ENCODE measurements around the gene WDFY3. TPM values are rescaled to one million over a fixed set of nuclear protein-coding genes. Genes with fewer than 3 reads are reported as not detected.

Gene WDFY3
- total and polyA plus RNA-seq, 2 of the 4 experiments (the other 2 are of a cell fraction), result 12.5 to 58.1 TPM

DNA sequence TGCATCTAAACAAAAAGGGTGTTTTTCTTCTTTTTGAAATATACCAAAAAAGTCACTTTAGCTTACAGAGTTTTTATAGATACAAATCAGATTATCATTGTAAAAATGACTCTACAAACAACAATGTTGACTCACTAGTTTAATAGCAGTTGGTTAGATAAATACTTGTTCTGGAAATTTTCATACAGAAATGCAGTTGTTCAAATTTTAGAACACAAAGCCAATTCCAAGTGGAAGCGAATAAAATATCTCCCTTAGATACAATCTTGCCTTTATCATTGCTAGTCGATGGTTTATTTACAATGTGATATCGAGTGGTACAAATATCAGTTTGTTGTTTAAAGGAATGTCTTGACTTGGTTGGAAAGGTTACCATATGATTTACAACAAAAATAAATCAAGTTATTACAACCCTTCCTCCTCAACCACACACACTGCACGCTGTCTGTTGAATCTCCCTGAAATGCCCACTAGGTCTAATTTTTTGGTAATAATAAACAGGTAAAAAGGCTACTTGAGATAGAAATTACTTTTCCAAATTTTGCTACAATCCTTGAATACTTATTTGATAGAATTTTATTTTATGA lies 268.8 kb downstream of the WDFY3 start:
- POLR2A ChIA-PET (ENCODE audit: unreplicated experiment), result no interaction called here
- CTCF ChIA-PET, result no interaction called here
- WGBS, 2 experiments (ENCODE audit: extremely low coverage in 2 of 2, insufficient read length in 1 of 2), result no CpG with 5 or more reads among the region's 4 CpGs

More for the DNA sequence above, 268.8 kb downstream of the WDFY3 start:
- Histone ChIP-seq H2AK9ac (replicated peaks; ENCODE audit: low read depth, low read length, poor library complexity) (no peak overlapping the region), H4K91ac (ENCODE audit: insufficient read depth, low read depth, low read length) (no peak overlapping the region), H3K9me1 (ENCODE audit: insufficient read depth, low read length) (peaks cover 7% of the 10 kb centered on the region), H3K18ac (ENCODE audit: low read depth, low read length) (no peak overlapping the region), H2AK5ac (ENCODE audit: low read depth, low read length) (no peak overlapping the region), H3K4me2 (ENCODE audit: low read depth, low read length) (no peak overlapping the region), H4K20me1 (ENCODE audit: insufficient read depth, low read length) (no peaks in the 10 kb centered on the region), H3K4me1 (ENCODE audit: control insufficient read depth, insufficient read depth, low read length) (peaks cover 2% of the 10 kb centered on the region; the same call in 1 of the 2 replicates), H3K56ac (ENCODE audit: extremely low read depth, insufficient read depth, low read length) (no peak overlapping the region), H3K79me1 (ENCODE audit: low read depth in 1 of 2, low read length in 2 of 2) (peaks cover 0 to 4% of the 10 kb centered on the region in 2 experiments; a peak in 1 of 4 replicates), H3K4ac (ENCODE audit: low read depth, low read length) (no peak overlapping the region), H3K4me3 (ENCODE audit: insufficient read depth, low read depth, low read length) (no peak overlapping the region), H2BK15ac (ENCODE audit: low read depth, low read length) (no peak overlapping the region), H2BK120ac (ENCODE audit: low read depth, low read length) (no peak overlapping the region), H3K23ac (ENCODE audit: low read depth, low read length) (no peak overlapping the region), H3K14ac (replicated peaks; ENCODE audit: low read depth, low read length) (no peak overlapping the region), H3K27ac (ENCODE audit: insufficient read depth, low read length) (no peak overlapping the region), H4K5ac (ENCODE audit: low read depth, low read length) (no peak overlapping the region), H3K9ac (ENCODE audit: low read depth, low read length) (no peak overlapping the region), H3K36me3 (ENCODE audit: control insufficient read depth, insufficient read depth, low read length) (peaks cover 32% of the 10 kb centered on the region), H2AFZ (replicated peaks; ENCODE audit: low read length, poor library complexity) (no peak overlapping the region), H3K27me3 (ENCODE audit: control insufficient read depth, insufficient read depth, low read length) (no peaks in the 10 kb centered on the region), H2BK5ac (ENCODE audit: low read depth, low read length, poor library complexity, severe bottlenecking) (no peak overlapping the region), H3K9me3 (ENCODE audit: control insufficient read depth, insufficient read depth, low read length) (no peaks in the 10 kb centered on the region), H2BK20ac (ENCODE audit: low read depth, low read length) (no peak overlapping the region), H4K8ac (ENCODE audit: low read depth in 2 of 2, low read length in 2 of 2) (no peak overlapping the region; a peak in 1 of 4 replicates)
- in situ Hi-C loops (cut with MboI; ENCODE audit: low sequenced_read_pairs), result no loop called here
- dilution Hi-C loops (cut with HindIII; ENCODE audit: low sequenced_read_pairs, unreplicated experiment), result no loop called here
- ATAC-seq (ENCODE audit: low read depth) (peak; percentile 35; the same call in 1 of the 2 replicates), DNase-seq (peak; percentile 26)
- TF ChIP-seq, protein P1, sequence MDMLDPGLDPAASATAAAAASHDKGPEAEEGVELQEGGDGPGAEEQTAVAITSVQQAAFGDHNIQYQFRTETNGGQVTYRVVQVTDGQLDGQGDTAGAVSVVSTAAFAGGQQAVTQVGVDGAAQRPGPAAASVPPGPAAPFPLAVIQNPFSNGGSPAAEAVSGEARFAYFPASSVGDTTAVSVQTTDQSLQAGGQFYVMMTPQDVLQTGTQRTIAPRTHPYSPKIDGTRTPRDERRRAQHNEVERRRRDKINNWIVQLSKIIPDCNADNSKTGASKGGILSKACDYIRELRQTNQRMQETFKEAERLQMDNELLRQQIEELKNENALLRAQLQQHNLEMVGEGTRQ (IDR thresholded peaks at IDR 0.05; ENCODE audit: low read depth, low read length), result no peak
- intact Hi-C loops (cut with micrococcal nuclease), result loop anchor here (5.0 to 10.0 kb wide), 2 partner anchors 40 to 1207 kb away; no protein-coding TSS in a partner anchor
- no TSS peak for BruUV-seq (replicated peaks)
